DMS114 treated with DMSO at 0.1 percent for 48 hours (cell line): ENCODE measurements around the gene GRIK5.
"Not testable (repeated sequence)": the region's sequence is repeated elsewhere in the genome, so short reads cannot be mapped to it uniquely, and the experiment has no call there.

Experiments used
- DNase-seq: peaks from one replicate; lab custom pipeline; 2025; ENCODE audit not compliant: unreplicated experiment; lab: John Stamatoyannopoulos, UW

GRIK5 gene, protein sequence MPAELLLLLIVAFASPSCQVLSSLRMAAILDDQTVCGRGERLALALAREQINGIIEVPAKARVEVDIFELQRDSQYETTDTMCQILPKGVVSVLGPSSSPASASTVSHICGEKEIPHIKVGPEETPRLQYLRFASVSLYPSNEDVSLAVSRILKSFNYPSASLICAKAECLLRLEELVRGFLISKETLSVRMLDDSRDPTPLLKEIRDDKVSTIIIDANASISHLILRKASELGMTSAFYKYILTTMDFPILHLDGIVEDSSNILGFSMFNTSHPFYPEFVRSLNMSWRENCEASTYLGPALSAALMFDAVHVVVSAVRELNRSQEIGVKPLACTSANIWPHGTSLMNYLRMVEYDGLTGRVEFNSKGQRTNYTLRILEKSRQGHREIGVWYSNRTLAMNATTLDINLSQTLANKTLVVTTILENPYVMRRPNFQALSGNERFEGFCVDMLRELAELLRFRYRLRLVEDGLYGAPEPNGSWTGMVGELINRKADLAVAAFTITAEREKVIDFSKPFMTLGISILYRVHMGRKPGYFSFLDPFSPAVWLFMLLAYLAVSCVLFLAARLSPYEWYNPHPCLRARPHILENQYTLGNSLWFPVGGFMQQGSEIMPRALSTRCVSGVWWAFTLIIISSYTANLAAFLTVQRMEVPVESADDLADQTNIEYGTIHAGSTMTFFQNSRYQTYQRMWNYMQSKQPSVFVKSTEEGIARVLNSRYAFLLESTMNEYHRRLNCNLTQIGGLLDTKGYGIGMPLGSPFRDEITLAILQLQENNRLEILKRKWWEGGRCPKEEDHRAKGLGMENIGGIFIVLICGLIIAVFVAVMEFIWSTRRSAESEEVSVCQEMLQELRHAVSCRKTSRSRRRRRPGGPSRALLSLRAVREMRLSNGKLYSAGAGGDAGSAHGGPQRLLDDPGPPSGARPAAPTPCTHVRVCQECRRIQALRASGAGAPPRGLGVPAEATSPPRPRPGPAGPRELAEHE

DNA sequence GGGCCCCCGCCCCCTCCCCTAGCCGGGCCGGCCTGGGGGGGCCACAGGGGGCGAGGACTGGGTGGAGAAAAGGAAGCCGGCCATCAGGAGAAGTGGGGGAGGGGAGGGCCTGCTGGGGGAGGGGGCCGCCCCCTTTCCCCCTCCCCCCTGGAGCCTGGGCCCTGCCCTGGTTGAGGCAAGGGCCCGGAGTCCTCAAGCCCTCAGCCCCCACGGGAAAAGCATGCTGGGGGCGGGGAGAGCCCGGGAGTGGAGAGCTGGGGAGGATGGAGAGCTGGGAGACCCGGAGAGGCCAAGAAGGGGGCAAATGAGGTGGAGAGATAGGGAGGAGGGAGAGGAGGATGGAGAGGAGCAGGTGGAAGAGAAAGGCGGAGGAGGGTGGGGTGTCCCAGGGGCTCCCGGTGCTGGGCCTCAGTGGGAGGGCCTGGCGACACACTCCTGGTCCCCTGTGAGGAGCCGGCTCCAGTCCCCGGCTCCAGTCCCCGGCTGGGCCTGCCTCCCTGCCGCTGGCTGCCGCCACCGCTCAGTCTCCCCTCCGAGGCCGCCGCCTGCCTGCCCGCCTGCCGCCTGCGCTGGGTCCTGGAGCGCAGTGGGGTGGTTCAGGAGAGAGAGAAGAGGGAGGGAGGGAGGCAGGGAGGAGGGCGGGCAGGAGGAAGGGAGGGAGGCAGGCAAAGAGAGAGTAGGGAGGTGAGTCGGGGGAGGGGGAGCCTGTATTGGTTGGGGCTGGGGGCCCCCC, at the start of gene GRIK5:
Gene GRIK5, minus strand, starts transcription at position 588 of the 733 bp plus-strand sequence. CDS start 4,436 bp downstream, outside the sequence.
- no peak for DNase-seq

DNA sequence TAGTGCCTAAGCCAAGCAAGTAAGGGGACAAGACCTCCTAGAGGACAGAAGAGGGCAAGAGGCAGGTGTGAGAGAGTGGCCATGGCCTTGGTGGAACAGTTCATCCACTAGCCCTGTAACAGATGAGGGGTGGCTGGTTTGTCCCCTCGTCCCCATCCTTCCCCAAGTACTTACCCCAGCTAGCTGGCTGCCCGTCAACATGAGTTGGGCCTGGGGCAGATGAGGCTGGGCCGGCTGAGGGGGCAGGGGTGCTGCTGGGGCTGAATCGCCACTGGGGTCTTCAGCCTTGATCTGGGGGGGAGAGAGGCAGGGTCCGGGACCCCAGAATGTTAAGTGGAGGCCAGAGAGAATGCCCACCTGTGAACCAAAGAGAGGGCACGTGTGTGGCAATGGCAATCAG, 47.1 kb upstream of the GRIK5 start:
- DNase-seq = no peak

- DNase-seq = no peak
Observed at GRCh38 chr19:42116308-42117075, 46.5 kb upstream of the GRIK5 start.

DNA sequence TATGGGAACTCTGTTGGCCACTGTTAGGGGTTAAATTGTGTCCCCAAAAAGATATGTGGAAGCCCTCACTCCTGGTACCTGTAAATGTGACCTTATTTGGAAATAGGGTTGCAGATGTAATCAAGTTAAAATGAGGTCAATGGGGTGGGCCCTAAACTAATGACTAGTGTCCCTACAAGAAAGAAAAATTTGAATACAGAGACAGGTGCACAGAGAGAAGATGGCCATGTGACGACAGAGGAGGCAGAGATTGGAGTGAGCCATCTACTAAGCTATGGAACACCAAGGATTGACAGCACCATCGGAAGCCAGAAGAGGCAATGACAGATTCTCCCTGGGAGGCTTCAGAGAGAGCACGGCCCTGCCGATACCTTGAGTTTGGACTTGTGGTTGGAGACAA, 45.7 kb upstream of the GRIK5 start:
- no peak for DNase-seq

DNA sequence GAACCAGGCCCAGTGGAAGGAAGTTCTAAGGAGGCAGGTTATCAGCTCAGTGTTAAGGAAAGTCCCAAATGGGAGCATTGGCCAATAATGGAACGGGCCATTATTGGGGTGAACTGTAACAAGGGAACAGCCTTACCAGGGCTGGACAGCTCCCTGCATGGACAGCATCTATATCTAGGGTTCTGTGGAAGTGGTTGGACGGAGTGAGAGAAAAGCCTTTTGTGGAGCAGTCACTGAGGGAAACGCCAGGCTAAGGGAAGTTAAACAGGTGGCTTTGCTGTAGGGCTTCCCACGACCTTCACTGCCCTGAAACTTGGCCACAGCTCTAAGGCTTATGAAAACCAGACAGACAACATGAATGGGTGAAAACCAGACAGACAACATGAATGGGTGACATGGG, 45.2 kb upstream of the GRIK5 start:
- no peak for DNase-seq

DNA sequence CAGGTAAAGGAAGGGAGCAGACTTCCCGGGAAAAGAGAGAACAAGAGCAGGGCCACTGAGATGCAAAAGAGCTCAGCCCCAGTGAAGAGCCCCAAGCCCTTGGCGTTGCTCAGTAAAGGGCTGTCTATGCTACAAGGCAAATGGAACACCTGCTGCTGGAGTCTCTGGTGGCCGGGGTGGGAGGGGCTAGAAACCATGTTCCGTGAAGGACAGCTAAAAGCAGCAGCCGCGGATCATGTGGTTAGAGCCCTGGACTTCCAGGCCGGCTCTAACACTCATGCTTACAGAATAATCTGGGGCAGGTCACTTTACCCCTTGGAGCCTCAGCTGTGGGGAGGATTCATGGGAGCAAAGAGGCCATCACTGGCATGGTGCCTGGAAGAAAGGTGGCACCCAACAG, 44.4 kb upstream of the GRIK5 start:
- DNase-seq = no peak

DNA sequence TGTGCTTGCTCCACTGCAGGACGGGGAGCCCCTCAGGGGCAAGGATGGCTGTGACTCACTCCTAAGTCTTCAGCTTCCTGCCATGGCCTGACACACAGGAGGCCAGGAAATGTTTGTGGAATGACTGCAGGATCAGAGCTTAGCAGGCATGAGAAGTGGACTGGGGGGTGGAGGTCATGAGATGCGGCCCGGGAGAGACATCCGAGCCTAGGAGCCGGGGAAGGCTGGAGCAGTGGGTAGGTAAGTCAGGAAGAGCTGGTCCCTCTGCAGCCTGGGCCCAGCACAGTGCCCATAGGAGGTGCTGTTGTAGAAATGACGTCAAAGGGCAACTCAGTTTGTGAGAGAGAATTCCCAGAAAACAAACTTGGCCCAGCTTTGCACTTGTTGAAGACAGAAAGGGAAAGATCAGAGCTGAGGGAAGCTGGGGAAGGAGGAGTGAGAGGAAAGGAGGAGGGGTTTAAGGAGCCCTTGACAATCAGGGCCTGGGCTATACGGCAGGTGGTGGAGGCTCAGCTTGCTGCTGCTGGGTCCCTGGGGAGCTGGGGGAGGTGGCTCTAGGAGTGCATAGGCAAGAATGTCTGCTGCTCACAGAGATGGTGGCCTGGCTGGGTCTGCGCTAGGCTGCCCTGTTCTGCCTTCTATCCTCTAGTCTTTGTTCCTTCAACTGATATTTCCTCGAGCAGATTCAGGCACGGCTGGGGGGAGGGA, 43.8 kb upstream of the GRIK5 start:
- DNase-seq = no peak

GRCh38 chr19:42111811-42112210, 41.8 kb upstream of the GRIK5 start:
- DNase-seq = no peak

DNA sequence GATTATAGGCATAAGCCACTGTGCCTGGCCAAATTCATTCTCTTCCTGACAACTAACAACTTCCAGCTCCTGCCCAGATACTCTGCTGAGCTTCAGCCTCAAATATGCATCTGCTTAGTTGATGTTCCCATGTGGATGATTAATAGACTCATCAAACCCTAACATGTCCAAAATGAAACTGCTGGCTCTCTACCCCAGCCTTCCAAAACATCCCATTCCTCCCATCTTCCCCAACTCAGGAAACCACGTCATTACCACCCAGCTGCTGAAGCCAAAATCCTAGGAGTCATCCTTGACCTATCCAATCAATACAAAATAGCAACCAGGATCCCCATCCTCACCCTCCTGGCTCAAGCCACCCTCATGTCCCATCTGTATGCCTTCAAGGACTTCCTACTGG, 41.4 kb upstream of the GRIK5 start:
- no peak for DNase-seq

DNA sequence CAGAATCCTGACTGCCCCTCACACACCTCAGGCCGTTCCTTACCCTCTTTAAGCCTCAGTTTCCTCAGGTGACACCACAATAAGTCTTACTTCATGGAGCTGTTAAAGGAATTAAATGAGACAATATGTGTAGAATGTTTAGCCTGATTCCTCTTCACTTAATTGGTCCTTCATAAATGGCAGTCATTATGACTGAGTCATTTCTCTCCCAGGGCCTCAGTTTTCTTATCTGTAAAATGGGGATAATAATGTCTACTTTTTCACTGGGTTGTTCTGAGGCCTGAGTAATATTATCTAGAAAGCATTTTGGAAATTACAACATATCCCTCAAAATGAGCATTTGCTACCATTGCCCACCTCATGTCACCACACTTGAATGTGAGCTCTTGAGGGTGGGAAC, 40.7 kb upstream of the GRIK5 start:
- DNase-seq = no peak

DNA sequence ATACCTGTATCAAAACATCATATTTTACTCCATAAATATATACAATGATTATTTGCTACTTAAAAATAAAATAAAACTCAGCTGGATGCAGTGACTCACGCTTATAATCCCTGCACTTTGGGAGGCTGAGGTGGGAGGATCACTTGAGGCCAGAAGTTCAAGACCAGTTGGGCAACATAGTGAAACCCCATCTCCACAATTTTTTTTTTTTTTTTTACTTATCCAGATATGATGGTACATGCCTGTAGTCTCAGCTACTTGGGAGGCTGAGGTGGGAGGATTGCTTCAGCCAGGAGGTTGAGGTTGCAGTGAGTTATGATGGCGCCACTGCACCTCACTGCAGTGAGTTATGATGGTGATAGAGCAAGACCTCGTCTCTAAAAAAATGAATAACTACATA, 39.9 kb upstream of the GRIK5 start:
- no peak for DNase-seq

DNA sequence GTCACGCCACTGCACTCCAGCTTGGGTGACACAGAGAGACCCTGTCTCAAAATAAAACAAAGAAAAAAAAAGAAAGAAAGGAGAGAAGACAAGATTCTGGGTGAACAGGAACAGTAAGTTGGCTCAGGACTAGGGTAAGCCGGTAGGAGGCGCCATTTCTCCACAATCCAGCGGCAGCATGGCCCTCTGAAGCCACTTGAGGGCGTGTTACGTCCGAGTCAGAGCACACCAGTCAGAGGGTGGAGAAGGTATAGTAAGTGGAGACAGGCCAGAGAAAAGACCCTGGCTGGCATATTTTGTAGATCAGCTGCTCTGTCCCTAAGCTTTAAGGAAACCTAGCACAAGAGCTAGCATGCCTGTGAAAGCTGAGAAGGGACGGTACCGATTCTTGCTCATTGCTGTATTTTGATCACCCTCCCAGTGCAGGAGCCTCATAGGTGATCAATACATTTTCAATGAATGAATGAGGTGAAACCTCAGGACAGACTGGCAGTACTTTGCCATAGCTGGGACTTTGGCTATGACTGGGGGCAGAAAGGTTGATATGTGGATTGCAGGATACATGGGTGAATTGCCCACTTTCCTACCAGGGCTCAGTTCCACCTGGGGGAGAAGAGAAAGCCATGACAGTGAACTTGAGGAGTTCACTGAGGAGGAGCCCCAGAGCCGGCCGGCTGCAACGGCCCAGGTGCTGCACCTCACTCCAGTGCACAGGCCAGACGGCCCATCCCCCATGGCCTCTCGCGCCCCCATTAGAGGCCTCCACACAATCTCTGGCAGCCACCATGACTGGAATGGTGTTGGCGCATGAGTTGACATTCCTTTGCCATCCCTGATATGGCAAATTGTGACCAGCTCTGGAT, 38.8 kb upstream of the GRIK5 start:
- DNase-seq = peak; percentile 73

- no peak for DNase-seq
Observed at GRCh38 chr19:42105368-42105767, 35.4 kb upstream of the GRIK5 start.

GRCh38 chr19:42102877-42103276, 32.9 kb upstream of the GRIK5 start:
- no peak for DNase-seq

- DNase-seq = not testable (repeated sequence)
Observed at GRCh38 chr19:42100241-42100640, 30.2 kb upstream of the GRIK5 start.

DNA sequence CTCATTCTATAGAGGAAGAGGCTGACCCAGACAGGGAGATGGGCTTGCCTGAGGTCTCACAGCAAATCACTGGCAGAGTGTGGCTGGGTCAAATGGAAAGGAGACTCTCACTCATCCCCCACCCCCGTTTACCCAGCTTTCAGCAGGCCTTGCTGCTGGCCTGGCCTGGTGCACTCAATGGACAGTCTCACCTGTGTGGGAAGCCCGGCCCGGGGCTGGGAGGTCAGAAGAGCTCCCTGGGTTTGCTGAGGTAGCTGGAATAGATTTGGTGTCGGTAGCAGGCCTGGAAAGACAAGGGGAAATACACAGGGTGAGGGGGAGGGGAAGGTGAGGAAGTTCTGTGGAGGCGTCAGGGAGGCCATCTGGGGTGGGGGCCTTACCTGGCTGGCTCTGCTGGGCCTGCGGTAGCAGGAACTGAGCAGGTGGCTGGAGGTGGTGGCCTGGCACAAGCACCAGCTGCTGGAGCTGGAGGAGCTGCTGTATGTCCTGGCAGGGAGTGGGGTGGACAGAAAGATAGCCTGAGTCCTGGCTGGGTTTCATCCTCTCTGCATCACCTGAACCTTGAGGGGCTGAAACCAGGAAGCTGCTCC, 29.4 kb upstream of the GRIK5 start:
- DNase-seq = no peak

DNA sequence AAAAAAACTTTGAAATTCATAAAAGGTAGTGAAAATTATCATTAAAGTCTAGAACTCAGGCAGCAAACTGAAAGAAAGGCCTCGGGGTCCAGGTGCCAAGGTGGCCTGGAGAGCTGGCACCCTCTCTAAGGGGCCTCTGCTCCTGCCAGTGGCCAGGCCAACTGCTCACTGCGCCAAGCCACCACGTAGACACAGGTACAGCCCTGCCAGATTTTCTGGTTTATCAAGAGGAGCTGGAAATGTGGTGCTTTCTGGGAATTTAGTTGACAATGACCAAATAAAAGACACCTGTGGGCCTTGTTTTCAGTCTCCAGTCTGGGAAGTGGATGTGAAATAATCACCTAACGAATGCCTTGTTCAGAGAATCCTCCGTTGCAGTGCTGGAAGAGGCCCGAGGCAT, 28.8 kb upstream of the GRIK5 start:
- DNase-seq = no peak

DNA sequence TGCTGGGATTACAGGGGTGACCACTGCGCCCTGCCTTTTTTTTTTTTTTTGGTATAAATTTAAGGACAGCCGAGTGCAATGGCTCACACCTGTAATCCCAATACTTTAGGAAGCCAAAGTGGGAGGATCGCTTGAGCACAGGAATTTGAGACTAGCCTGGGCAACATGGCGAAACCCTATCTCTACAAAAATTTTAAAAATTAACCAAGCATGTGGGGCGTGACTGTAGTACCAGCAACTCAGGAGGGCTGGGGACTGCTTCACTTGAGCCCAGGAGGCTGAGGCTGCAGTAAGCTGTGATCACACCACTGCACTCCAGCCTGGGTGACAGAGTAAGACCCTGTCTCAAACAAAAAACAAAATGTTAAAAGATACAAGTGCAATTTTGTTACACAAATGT, 27.5 kb upstream of the GRIK5 start:
- no peak for DNase-seq
